ENCODE data around the gene PLTP. TPM values are rescaled to one million over a fixed set of nuclear protein-coding genes. Genes with fewer than 3 reads are reported as not detected.

Gene PLTP
- total RNA-seq, 2 donors from 2014 or later: 92.1 to 123 TPM

DNA sequence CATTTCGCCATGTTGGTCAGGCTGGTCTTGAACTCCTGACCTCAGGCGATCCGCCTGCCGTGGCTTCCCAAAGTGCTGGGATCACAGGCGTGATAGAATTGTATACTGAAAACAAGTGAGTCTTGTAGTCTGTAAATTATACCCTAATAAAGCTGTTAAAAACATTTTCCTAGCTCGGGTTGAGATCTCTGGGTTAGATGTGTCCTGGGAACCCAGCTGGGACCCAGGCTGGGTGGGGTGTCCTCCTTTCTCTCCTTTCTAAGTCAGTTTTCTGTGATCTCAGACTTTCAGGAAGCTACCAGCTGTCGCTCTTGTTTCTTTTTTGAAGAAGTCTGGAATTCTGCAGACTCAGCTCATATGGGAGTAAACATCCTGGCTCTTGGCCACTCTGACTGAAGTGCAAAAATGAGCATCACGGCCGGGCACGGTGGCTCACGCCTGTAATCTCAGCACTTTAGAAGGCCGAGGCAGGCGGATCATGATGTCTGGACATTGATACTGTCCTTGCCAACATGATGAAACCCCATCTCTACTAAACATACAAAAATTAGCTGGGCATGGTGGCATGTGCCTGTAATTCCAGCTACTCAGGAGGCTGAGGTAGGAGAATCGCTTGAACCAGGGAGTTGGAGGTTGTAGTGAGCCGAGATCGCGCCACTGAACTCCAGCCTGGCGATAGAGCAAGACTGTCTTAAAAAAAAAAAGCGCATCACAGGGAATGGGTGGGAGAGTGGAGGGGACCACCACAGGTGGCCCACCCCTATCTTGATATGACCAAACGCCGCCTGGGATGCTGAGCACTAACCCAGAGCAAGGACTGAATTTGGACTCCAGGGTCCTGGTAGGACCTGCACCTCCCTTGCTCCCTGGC, 12.7 kb upstream of the PLTP start:
- no peaks in the 10 kb centered on the region for H3K36me3 ChIP-seq (ENCODE audit: control insufficient read depth, insufficient read depth, low read length)
- WGBS, 2 experiments (ENCODE audit: insufficient coverage in 1 of 2, insufficient read length in 1 of 2): 85 to 93% methylated on average over 12 to 21 of the region's 21 CpGs
- H3K9me3 Mint-ChIP-seq: no peaks in the 10 kb centered on the region
- H3K27ac ChIP-seq (ENCODE audit: low read depth, low read length): no peak overlapping the region
- H3K4me1 Mint-ChIP-seq: peaks cover 15% of the 10 kb centered on the region
- peaks cover 4% of the 10 kb centered on the region for H3K4me1 ChIP-seq (ENCODE audit: control insufficient read depth, insufficient read depth, low read length)
- no peak overlapping the region for H3K27ac Mint-ChIP-seq
- TF ChIP-seq, protein P1, sequence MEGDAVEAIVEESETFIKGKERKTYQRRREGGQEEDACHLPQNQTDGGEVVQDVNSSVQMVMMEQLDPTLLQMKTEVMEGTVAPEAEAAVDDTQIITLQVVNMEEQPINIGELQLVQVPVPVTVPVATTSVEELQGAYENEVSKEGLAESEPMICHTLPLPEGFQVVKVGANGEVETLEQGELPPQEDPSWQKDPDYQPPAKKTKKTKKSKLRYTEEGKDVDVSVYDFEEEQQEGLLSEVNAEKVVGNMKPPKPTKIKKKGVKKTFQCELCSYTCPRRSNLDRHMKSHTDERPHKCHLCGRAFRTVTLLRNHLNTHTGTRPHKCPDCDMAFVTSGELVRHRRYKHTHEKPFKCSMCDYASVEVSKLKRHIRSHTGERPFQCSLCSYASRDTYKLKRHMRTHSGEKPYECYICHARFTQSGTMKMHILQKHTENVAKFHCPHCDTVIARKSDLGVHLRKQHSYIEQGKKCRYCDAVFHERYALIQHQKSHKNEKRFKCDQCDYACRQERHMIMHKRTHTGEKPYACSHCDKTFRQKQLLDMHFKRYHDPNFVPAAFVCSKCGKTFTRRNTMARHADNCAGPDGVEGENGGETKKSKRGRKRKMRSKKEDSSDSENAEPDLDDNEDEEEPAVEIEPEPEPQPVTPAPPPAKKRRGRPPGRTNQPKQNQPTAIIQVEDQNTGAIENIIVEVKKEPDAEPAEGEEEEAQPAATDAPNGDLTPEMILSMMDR (conservative IDR thresholded peaks at IDR 0.05): no peak
- H3K9ac ChIP-seq (ENCODE audit: extremely low read depth, low read length, poor library complexity, severe bottlenecking): no peak overlapping the region
- peaks cover 11% of the 10 kb centered on the region for H3K27me3 Mint-ChIP-seq (ENCODE audit: insufficient read depth)
- no peaks in the 10 kb centered on the region for H3K36me3 Mint-ChIP-seq (ENCODE audit: low read depth)
- no peak overlapping the region for H3K4me3 ChIP-seq (ENCODE audit: low read length)
- H3K9me3 ChIP-seq (ENCODE audit: control insufficient read depth, low read length): no peaks in the 10 kb centered on the region
- H3K4me3 Mint-ChIP-seq: no peak overlapping the region
- no peak for DNase-seq
- no peaks in the 10 kb centered on the region for H3K27me3 ChIP-seq (ENCODE audit: control insufficient read depth, insufficient read depth, low read length, poor library complexity, severe bottlenecking)

- peaks cover 4% of the 10 kb centered on the region for H3K4me1 ChIP-seq (ENCODE audit: control insufficient read depth, insufficient read depth, low read length)
- Mint-ChIP-seq H3K4me3 (no peak overlapping the region), H3K9me3 (no peaks in the 10 kb centered on the region), H3K27ac (no peak overlapping the region), H3K36me3 (ENCODE audit: low read depth) (no peaks in the 10 kb centered on the region), H3K27me3 (ENCODE audit: insufficient read depth) (peaks cover 20% of the 10 kb centered on the region), H3K4me1 (peaks cover 11% of the 10 kb centered on the region)
- no peak overlapping the region for H3K27ac ChIP-seq (ENCODE audit: low read depth, low read length)
- H3K4me3 ChIP-seq (ENCODE audit: low read length): no peak overlapping the region
- no peaks in the 10 kb centered on the region for H3K36me3 ChIP-seq (ENCODE audit: control insufficient read depth, insufficient read depth, low read length)
- no peaks in the 10 kb centered on the region for H3K9me3 ChIP-seq (ENCODE audit: control insufficient read depth, low read length)
- H3K27me3 ChIP-seq (ENCODE audit: control insufficient read depth, insufficient read depth, low read length, poor library complexity, severe bottlenecking): no peaks in the 10 kb centered on the region
- no peak for DNase-seq
- H3K9ac ChIP-seq (ENCODE audit: extremely low read depth, low read length, poor library complexity, severe bottlenecking): no peak overlapping the region
- WGBS, 2 experiments (ENCODE audit: insufficient coverage in 1 of 2, insufficient read length in 1 of 2): 87 to 91% methylated on average over 6 to 11 of the region's 11 CpGs
- TF ChIP-seq, protein P1 (conservative IDR thresholded peaks at IDR 0.05): no peak
Observed at GRCh38 chr20:45921337-45922189, 9.6 kb upstream of the PLTP start.

GRCh38 chr20:45920462-45921336, 8.7 kb upstream of the PLTP start:
- no peaks in the 10 kb centered on the region for H3K36me3 ChIP-seq (ENCODE audit: control insufficient read depth, insufficient read depth, low read length)
- H3K27ac ChIP-seq (ENCODE audit: low read depth, low read length): no peak overlapping the region
- WGBS, 2 experiments (ENCODE audit: insufficient coverage in 1 of 2, insufficient read length in 1 of 2): 86 to 88% methylated on average over 8 to 9 of the region's 9 CpGs
- Mint-ChIP-seq H3K4me1 (peaks cover 6% of the 10 kb centered on the region), H3K36me3 (ENCODE audit: low read depth) (no peaks in the 10 kb centered on the region), H3K27ac (no peak overlapping the region), H3K9me3 (no peaks in the 10 kb centered on the region), H3K4me3 (no peak overlapping the region), H3K27me3 (ENCODE audit: insufficient read depth) (peaks cover 25% of the 10 kb centered on the region)
- no peak overlapping the region for H3K4me3 ChIP-seq (ENCODE audit: low read length)
- DNase-seq: no peak
- no peaks in the 10 kb centered on the region for H3K9me3 ChIP-seq (ENCODE audit: control insufficient read depth, low read length)
- TF ChIP-seq, protein P1 (conservative IDR thresholded peaks at IDR 0.05): no peak
- peaks cover 3% of the 10 kb centered on the region for H3K4me1 ChIP-seq (ENCODE audit: control insufficient read depth, insufficient read depth, low read length)
- H3K27me3 ChIP-seq (ENCODE audit: control insufficient read depth, insufficient read depth, low read length, poor library complexity, severe bottlenecking): peaks cover 6% of the 10 kb centered on the region
- no peak overlapping the region for H3K9ac ChIP-seq (ENCODE audit: extremely low read depth, low read length, poor library complexity, severe bottlenecking)
